Gastrocnemius medialis (tissue), 4 donors: ENCODE results near the gene TMEM164.

Experiments
- CTCF ChIP-seq, 5 experiments: fragments of 450-650 bp in 3 of 5; fragments of 200-600 bp in 2 of 5; sonication (generic) in 2 of 5; IDR thresholded peaks in 4 of 5; conservative IDR thresholded peaks in 1 of 5; 1 replicate in 4 of 5; 2 replicates in 1 of 5; pipeline ENCODE4 v1.5.1; 2016 to 2019; ENCODE audit warnings: antibody characterized with exemption in 5 of 5, mild to moderate bottlenecking in 3 of 5, moderate library complexity in 3 of 5
- POLR2A ChIP-seq, 2 donors: fragments of 450-650 bp; IDR thresholded peaks; one replicate each; pipeline ENCODE4 v1.6.1; 2017; ENCODE audit warnings: antibody characterized with exemption in 2 of 2, mild to moderate bottlenecking in 2 of 2, moderate library complexity in 2 of 2

GRCh38 chrX:110087485-110088356, 84.8 kb downstream of the TMEM164 start:
- TF ChIP-seq CTCF (IDR thresholded peaks at IDR 0.05 in 4 of 5, conservative IDR thresholded peaks at IDR 0.05 in 1 of 5): no peak
- peak in 1 of 2 donors; percentile 15 for TF ChIP-seq POLR2A (IDR thresholded peaks at IDR 0.05)
